Measurements from ENCODE around the gene PIPOX.

PIPOX gene, protein sequence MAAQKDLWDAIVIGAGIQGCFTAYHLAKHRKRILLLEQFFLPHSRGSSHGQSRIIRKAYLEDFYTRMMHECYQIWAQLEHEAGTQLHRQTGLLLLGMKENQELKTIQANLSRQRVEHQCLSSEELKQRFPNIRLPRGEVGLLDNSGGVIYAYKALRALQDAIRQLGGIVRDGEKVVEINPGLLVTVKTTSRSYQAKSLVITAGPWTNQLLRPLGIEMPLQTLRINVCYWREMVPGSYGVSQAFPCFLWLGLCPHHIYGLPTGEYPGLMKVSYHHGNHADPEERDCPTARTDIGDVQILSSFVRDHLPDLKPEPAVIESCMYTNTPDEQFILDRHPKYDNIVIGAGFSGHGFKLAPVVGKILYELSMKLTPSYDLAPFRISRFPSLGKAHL
- total RNA-seq, result 2.1 to 3.0 (median 2.5) reads per million in 3 donors

DNA sequence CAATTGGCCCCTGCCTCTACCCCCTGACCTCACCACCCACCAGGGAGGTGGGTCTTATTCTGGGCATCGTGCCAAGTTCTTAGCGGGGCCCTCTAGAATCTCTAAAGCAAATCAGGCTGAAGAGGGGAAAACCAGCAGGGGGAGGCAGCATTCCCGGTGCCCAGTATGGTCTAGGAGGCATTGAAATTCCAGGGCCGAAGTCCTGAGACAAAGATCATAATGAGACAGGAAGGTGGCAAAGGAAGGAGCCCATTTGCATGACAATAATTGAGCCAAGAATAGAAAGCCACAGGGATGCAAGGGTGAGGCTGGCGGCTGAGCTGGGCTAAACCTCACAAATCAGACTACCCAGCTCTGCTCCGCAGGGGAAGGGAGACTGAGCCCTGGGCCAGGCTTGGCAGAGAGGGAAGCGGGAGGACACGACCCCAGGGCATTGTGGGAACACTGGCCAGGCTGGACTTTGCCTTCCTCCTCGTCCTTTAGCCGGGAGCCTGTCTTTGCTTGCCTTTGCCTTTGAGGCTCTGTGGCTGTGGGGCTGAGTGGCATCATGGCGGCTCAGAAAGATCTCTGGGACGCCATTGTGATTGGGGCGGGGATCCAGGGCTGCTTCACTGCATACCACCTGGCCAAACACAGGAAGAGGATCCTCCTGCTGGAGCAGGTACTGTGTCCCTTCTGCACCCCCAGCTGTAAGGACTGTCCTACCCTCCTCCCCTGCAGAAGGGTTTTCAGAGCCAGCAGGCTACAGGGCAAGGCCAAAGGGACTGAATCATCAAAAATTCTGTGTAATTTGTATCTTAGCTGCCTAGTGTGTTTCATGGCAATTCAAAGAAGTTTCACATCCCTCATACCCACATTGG, at the start of gene PIPOX:
Gene PIPOX, plus strand, starts transcription at position 463 of the 860 bp plus-strand sequence. Its CDS starts 85 bp downstream, at position 548.
- H3K36me3 ChIP-seq (ENCODE audit: control insufficient read depth, insufficient read depth, low read length), result no peaks in the 10 kb centered on the region
- DNase-seq, result no peak
- H3K4me1 ChIP-seq (ENCODE audit: control insufficient read depth, insufficient read depth, low read length, poor library complexity, severe bottlenecking), result no peaks in the 10 kb centered on the region
- H3K27me3 ChIP-seq (replicated peaks; ENCODE audit: control insufficient read depth, insufficient read depth, low read length, poor library complexity, severe bottlenecking), result no peaks in the 10 kb centered on the region
- no peaks in the 10 kb centered on the region for H3K9me3 ChIP-seq (ENCODE audit: control insufficient read depth, low read length)
- H3K27ac ChIP-seq (ENCODE audit: insufficient read depth, low read length, poor library complexity, severe bottlenecking), result no peak within 1 kb of the TSS
- H3K4me3 ChIP-seq (ENCODE audit: insufficient read depth, low read depth, low read length, poor library complexity, severe bottlenecking), result no peak within 1 kb of the TSS

DNA sequence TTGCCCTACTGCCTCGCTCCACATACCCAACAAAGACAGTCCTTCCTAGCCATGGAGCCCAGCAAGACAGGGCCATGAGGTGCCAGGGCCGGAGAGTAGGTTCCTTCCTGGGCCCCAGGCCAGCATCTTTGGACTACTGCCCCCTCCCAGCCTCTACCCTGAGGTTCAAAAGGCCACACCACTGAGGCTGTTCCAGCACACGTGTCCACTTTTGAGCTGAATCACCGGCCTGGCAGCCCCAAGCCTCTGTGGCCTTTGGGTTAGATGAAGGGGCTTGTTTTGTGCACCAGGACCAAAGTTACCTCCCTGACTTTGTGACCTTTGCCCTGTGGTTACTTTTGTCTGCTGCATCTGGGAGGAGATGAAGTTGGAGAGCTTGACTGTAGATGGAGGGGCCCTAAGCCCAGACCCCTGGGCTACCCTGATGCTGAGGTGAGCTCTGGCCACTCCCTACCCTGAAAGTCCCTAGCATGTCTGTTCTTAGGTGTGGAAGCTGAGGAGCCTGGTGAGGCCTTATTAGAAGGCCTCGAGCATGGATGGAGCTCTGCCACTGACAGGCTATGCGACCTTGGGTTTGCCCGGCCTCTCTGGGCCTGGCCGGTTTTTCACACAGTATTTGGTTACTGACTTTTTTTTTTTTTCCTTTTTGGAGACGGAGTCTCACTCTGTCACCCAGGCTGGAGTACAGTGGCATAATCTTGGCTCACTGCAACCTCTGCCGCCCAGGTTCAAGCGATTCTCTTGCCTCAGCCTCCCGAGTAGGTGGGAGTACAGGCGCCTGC, 49.1 kb upstream of the PIPOX start:
- Histone ChIP-seq H3K9me3 (ENCODE audit: control insufficient read depth, low read length) (no peaks in the 10 kb centered on the region), H3K36me3 (ENCODE audit: control insufficient read depth, insufficient read depth, low read length) (no peaks in the 10 kb centered on the region), H3K27me3 (replicated peaks; ENCODE audit: control insufficient read depth, insufficient read depth, low read length, poor library complexity, severe bottlenecking) (no peaks in the 10 kb centered on the region), H3K4me1 (ENCODE audit: control insufficient read depth, insufficient read depth, low read length, poor library complexity, severe bottlenecking) (no peaks in the 10 kb centered on the region), H3K4me3 (ENCODE audit: insufficient read depth, low read depth, low read length, poor library complexity, severe bottlenecking) (no peak overlapping the region), H3K27ac (ENCODE audit: insufficient read depth, low read length, poor library complexity, severe bottlenecking) (no peak overlapping the region)
- no peak for DNase-seq

DNA sequence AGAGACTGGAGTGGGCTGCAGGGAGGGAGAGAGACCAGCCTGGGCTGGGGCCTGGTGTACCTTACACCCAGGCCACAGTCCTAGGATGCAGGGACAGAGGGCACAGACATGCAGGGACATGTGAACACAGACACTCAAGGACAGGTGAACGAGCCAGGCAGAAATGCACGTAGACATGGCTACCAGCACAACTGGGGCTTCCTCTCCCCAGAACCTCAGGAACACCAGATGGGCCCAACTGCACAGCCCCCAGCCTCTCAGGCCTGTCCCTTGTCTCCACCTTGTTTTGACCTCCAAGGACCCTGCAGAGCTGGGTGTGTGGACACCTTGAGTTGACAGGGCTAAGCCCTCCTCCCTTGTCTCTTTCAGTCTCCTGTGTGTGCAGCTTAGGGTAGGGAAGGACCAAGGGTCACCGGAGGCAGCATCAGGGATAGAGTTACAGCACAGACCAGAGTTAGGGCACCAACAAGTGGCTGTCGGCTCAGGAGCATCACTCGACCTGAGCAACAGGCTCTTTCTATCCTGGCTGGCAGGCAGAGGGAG, 46.3 kb upstream of the PIPOX start:
- DNase-seq, result no peak
- Histone ChIP-seq H3K27me3 (replicated peaks; ENCODE audit: control insufficient read depth, insufficient read depth, low read length, poor library complexity, severe bottlenecking) (no peaks in the 10 kb centered on the region), H3K9me3 (ENCODE audit: control insufficient read depth, low read length) (no peaks in the 10 kb centered on the region), H3K4me1 (ENCODE audit: control insufficient read depth, insufficient read depth, low read length, poor library complexity, severe bottlenecking) (no peaks in the 10 kb centered on the region), H3K27ac (ENCODE audit: insufficient read depth, low read length, poor library complexity, severe bottlenecking) (no peak overlapping the region), H3K36me3 (ENCODE audit: control insufficient read depth, insufficient read depth, low read length) (no peaks in the 10 kb centered on the region), H3K4me3 (ENCODE audit: insufficient read depth, low read depth, low read length, poor library complexity, severe bottlenecking) (no peak overlapping the region)

DNA sequence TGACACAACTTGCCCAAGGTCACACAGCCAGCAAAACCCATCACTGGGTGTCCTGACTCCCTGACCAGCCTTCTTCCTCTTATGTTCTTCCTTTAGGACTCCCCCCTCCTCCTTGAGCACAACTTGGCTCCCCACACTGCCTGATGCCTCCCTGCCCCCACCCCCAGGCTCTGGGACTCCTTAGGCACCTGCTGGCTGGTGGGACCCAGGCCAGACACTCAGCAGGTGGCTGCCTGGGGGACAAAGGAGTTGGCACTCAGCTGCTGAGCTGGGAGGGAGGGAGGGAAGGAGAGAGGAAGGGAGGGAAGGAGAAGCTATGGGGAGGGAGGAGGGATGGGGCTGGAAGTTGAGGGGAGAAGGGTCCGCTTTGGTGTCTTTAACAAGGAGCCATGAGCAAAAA, 45.1 kb upstream of the PIPOX start:
- Histone ChIP-seq H3K4me1 (ENCODE audit: control insufficient read depth, insufficient read depth, low read length, poor library complexity, severe bottlenecking) (no peaks in the 10 kb centered on the region), H3K9me3 (ENCODE audit: control insufficient read depth, low read length) (no peaks in the 10 kb centered on the region), H3K4me3 (ENCODE audit: insufficient read depth, low read depth, low read length, poor library complexity, severe bottlenecking) (no peak overlapping the region), H3K36me3 (ENCODE audit: control insufficient read depth, insufficient read depth, low read length) (no peaks in the 10 kb centered on the region), H3K27me3 (replicated peaks; ENCODE audit: control insufficient read depth, insufficient read depth, low read length, poor library complexity, severe bottlenecking) (no peaks in the 10 kb centered on the region), H3K27ac (ENCODE audit: insufficient read depth, low read length, poor library complexity, severe bottlenecking) (no peak overlapping the region)
- DNase-seq, result no peak

DNA sequence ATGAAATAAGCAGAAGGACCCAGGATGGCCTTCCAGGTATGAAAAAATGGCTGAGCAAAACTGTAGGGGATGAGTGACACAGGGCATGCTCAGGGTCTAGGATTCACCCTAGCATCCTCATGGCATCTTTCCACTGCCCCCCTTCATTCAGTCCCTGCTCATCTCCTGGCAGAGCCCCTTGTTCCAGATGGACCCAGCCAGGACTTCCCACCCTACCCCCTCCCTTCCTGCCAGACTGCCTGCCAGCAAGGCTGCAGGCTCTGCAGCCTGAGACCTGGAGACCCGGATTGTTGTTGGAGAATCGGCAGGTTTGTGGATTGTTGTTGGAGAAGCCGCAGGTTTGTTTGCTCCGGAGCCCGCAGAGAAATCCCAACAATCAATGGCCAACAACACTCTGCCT, 43.7 kb upstream of the PIPOX start:
- Histone ChIP-seq H3K27me3 (replicated peaks; ENCODE audit: control insufficient read depth, insufficient read depth, low read length, poor library complexity, severe bottlenecking) (no peaks in the 10 kb centered on the region), H3K36me3 (ENCODE audit: control insufficient read depth, insufficient read depth, low read length) (no peaks in the 10 kb centered on the region), H3K9me3 (ENCODE audit: control insufficient read depth, low read length) (no peaks in the 10 kb centered on the region), H3K27ac (ENCODE audit: insufficient read depth, low read length, poor library complexity, severe bottlenecking) (no peak overlapping the region), H3K4me1 (ENCODE audit: control insufficient read depth, insufficient read depth, low read length, poor library complexity, severe bottlenecking) (no peaks in the 10 kb centered on the region), H3K4me3 (ENCODE audit: insufficient read depth, low read depth, low read length, poor library complexity, severe bottlenecking) (no peak overlapping the region)
- no peak for DNase-seq

DNA sequence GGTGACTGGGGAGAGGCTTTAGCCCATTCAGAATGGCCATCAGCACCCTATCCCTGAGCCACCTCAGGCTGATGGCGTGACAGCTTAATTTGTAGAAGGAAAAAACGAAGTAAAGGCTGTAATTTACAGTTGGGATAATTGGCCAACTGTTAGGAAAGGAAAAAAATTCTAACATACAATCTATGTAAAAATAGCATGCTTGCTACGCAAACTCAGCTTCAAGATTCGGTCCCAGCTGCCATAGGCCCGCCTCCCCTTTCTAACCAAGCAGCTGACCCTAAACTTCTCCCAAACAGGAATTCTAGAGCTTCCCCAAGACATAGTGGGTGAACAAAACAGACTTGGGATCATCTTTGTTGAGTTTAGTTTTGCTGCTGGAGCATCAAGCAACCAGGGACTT, 42.0 kb upstream of the PIPOX start:
- Histone ChIP-seq H3K9me3 (ENCODE audit: control insufficient read depth, low read length) (no peaks in the 10 kb centered on the region), H3K27ac (ENCODE audit: insufficient read depth, low read length, poor library complexity, severe bottlenecking) (no peak overlapping the region), H3K4me1 (ENCODE audit: control insufficient read depth, insufficient read depth, low read length, poor library complexity, severe bottlenecking) (no peaks in the 10 kb centered on the region), H3K36me3 (ENCODE audit: control insufficient read depth, insufficient read depth, low read length) (no peaks in the 10 kb centered on the region), H3K27me3 (replicated peaks; ENCODE audit: control insufficient read depth, insufficient read depth, low read length, poor library complexity, severe bottlenecking) (peaks cover 11% of the 10 kb centered on the region), H3K4me3 (ENCODE audit: insufficient read depth, low read depth, low read length, poor library complexity, severe bottlenecking) (no peak overlapping the region)
- DNase-seq, result no peak

DNA sequence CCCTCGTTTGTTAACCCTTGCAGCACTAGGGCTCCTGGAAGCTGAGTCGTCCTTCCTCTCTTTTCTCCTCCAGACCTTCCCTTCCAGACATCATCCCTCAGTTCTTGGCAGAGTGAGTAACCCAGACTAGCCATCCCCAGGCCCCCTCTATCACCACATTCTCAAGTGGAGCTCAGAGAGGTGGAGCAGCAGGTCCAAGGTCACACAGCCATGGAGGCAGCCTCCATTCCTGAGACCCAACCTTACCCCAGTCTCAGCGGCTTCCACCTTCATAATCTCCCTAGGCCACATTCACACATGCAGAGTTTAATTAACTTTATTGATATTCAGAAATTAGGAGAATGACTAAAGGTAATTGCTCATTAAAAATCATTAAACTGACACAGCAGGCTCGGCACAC, 40.1 kb upstream of the PIPOX start:
- H3K9me3 ChIP-seq (ENCODE audit: control insufficient read depth, low read length), result no peaks in the 10 kb centered on the region
- no peak for DNase-seq
- no peak overlapping the region for H3K4me3 ChIP-seq (ENCODE audit: insufficient read depth, low read depth, low read length, poor library complexity, severe bottlenecking)
- peaks cover 26% of the 10 kb centered on the region for H3K27me3 ChIP-seq (replicated peaks; ENCODE audit: control insufficient read depth, insufficient read depth, low read length, poor library complexity, severe bottlenecking)
- no peak overlapping the region for H3K27ac ChIP-seq (ENCODE audit: insufficient read depth, low read length, poor library complexity, severe bottlenecking)
- H3K4me1 ChIP-seq (ENCODE audit: control insufficient read depth, insufficient read depth, low read length, poor library complexity, severe bottlenecking), result no peaks in the 10 kb centered on the region
- H3K36me3 ChIP-seq (ENCODE audit: control insufficient read depth, insufficient read depth, low read length), result no peaks in the 10 kb centered on the region

DNA sequence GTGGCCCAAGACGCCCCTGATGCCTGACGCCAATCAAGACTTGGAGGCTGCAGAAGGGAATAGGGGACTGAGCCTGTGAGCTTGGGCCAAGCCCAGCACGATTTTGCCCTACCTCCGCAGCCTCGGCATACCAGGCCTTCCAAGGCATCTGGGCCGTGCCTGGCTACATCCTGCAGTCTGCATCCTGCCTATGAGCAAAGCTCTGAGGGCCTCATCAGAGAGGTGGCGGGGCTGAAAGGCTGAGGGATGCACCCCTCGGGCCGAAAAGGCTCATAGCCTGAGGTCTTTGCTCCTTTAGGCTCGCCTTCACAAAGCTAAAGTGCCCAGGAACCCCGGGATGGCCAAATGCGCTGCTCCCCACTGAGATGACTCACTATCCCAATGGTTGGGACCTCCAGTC, 39.7 kb upstream of the PIPOX start:
- H3K27ac ChIP-seq (ENCODE audit: insufficient read depth, low read length, poor library complexity, severe bottlenecking), result no peak overlapping the region
- no peak overlapping the region for H3K4me3 ChIP-seq (ENCODE audit: insufficient read depth, low read depth, low read length, poor library complexity, severe bottlenecking)
- no peaks in the 10 kb centered on the region for H3K9me3 ChIP-seq (ENCODE audit: control insufficient read depth, low read length)
- no peak for DNase-seq
- H3K36me3 ChIP-seq (ENCODE audit: control insufficient read depth, insufficient read depth, low read length), result no peaks in the 10 kb centered on the region
- peaks cover 26% of the 10 kb centered on the region for H3K27me3 ChIP-seq (replicated peaks; ENCODE audit: control insufficient read depth, insufficient read depth, low read length, poor library complexity, severe bottlenecking)
- no peaks in the 10 kb centered on the region for H3K4me1 ChIP-seq (ENCODE audit: control insufficient read depth, insufficient read depth, low read length, poor library complexity, severe bottlenecking)

DNA sequence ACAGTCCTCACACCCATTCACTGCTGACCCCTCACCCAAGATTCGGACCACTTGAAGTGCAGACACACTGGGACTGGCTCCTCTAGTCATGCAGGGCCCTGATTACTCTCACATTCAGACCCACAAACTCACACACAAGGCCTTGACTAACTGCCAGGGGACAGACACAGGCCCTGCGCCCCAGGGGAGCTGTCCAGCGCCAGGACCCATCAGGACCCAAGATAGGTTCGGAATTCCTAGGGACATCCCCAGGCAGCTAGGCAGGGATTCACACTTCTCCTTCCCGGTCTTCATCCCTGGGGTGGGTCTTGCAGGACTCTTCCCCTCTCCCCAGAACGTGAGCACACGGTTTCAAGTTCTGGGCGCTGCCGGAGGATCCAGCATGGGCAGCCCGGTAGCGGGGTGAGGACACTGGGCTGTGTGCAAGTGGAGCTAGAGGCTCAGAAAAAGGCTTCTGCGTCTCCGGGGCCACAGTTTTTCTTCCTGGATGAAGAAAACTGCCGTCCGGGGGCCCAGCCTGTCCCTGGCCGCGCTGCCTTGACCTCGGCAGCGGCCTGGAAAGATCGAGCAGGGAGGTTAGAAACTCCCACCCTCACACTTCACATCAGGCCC, 38.8 kb upstream of the PIPOX start:
- peaks cover 26% of the 10 kb centered on the region for H3K27me3 ChIP-seq (replicated peaks; ENCODE audit: control insufficient read depth, insufficient read depth, low read length, poor library complexity, severe bottlenecking)
- H3K36me3 ChIP-seq (ENCODE audit: control insufficient read depth, insufficient read depth, low read length), result no peaks in the 10 kb centered on the region
- DNase-seq, result no peak
- no peak overlapping the region for H3K4me3 ChIP-seq (ENCODE audit: insufficient read depth, low read depth, low read length, poor library complexity, severe bottlenecking)
- no peaks in the 10 kb centered on the region for H3K4me1 ChIP-seq (ENCODE audit: control insufficient read depth, insufficient read depth, low read length, poor library complexity, severe bottlenecking)
- H3K27ac ChIP-seq (ENCODE audit: insufficient read depth, low read length, poor library complexity, severe bottlenecking), result no peak overlapping the region
- H3K9me3 ChIP-seq (ENCODE audit: control insufficient read depth, low read length), result no peaks in the 10 kb centered on the region
